GM12873 (cell line): ENCODE results near the gene CFAP77.

Experiments used
- TF ChIP-seq, protein P1 (sequence below): IDR thresholded peaks from 2 replicates; pipeline ENCODE4 v1.5.1; 2012; ENCODE audit warnings: low read depth, mild to moderate bottlenecking, moderate library complexity, low read length, control low read depth; ENCODE audit not compliant: insufficient read depth; ENCODE audit errors: missing control alignments

CFAP77 gene

DNA sequence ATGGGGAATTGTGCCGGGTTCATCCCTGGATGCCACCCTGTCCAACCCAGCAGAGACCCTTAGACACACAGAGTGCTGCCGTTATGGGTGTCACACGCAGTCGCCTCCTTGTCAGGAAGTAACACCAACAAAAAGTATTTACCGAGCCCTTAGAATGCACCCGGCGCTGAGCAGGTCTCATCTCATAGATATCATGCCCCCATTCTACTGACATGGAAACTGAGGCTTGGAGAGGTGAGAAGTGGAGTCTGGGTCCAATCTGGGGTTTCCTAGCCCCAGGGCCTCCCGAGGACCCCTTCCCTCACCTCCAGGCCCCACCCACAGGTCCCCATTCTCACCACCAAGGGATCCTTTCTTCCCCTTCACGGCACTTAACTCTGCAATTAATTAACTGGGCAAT is 135.6 kb downstream of the CFAP77 start:
- TF ChIP-seq, protein P1, sequence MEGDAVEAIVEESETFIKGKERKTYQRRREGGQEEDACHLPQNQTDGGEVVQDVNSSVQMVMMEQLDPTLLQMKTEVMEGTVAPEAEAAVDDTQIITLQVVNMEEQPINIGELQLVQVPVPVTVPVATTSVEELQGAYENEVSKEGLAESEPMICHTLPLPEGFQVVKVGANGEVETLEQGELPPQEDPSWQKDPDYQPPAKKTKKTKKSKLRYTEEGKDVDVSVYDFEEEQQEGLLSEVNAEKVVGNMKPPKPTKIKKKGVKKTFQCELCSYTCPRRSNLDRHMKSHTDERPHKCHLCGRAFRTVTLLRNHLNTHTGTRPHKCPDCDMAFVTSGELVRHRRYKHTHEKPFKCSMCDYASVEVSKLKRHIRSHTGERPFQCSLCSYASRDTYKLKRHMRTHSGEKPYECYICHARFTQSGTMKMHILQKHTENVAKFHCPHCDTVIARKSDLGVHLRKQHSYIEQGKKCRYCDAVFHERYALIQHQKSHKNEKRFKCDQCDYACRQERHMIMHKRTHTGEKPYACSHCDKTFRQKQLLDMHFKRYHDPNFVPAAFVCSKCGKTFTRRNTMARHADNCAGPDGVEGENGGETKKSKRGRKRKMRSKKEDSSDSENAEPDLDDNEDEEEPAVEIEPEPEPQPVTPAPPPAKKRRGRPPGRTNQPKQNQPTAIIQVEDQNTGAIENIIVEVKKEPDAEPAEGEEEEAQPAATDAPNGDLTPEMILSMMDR = no peak

DNA sequence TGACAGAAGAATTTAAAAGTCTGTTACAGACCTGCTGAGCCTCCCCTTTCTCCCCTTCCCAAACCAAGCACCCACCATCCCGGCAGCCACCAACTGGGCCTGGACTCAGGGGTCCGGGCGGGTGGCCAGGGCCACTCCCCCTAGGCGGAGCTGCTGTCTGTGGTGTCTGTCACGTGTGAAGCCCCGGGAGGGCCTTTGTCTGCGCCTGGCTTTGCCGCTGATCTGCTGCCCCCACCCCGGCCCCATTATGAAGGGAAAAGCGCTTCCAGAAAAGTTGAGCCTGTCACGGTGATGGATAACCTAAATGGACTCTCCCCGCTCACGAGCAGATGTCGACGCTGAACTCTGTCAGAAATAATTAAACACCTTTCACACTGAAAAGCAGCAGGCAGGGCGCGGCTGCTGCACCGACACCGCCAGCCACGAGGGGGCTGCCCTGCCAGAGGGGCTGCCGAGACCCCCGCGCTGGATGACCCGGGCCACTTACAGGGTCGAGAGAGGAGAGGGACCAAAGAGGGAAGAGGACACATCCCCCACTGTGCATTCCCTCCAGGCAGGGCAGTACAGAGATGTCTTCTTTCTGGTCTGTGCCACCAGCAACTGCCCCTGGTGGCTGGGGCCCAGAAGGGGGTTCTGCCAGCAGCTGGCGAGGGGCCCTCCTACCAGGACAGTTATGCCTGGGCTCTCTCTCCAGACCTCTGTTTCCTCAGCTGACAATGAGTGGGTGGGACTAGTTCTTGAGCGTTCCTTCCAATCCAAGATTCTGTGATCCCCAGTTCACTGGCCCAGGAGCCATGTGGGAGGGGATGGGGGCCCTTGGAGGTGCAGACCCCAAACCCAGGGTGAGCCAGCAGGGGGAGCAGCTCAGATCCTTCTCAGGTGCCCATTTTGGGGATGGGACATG is 136.4 kb downstream of the CFAP77 start:
- TF ChIP-seq, protein P1 = peak; percentile 43

DNA sequence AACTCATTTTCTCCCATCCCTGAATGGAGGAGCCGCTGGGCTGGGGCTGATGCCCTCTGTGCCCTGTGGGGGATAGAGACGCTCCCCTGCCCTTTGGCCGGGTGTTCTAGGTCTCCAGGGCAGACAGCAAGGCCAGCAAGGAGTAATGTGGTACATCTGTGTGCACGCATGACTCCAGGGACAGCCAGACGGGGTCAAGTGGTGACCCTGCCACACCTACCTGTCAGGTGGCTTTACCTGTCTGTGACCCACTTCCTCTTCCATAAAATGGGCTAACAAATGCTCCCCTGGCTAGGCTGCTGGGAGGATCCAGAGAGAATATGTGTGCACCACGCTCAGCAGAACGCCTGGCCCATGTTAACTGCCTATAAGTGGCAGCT is 137.0 kb downstream of the CFAP77 start:
- TF ChIP-seq, protein P1 = no peak

DNA sequence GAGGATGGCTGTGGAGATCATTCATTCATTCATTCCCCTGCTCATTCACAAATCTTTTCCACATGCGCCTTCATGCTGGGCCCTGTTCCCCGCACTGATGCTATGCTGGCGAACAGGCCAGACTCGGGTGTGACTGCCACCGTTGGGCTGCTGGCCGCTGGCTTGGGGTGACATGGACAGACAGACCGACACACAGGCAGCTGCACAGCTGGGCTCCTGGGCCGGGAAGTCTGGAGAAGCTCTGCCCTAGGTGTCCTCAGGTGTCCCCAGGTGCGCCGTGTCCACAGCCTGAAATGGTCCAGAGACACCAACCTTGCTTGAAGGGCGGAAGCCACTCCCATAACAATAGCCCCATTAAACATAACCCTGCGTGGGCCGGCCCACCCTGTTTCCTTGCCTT is 137.4 kb downstream of the CFAP77 start:
- TF ChIP-seq, protein P1 = no peak

DNA sequence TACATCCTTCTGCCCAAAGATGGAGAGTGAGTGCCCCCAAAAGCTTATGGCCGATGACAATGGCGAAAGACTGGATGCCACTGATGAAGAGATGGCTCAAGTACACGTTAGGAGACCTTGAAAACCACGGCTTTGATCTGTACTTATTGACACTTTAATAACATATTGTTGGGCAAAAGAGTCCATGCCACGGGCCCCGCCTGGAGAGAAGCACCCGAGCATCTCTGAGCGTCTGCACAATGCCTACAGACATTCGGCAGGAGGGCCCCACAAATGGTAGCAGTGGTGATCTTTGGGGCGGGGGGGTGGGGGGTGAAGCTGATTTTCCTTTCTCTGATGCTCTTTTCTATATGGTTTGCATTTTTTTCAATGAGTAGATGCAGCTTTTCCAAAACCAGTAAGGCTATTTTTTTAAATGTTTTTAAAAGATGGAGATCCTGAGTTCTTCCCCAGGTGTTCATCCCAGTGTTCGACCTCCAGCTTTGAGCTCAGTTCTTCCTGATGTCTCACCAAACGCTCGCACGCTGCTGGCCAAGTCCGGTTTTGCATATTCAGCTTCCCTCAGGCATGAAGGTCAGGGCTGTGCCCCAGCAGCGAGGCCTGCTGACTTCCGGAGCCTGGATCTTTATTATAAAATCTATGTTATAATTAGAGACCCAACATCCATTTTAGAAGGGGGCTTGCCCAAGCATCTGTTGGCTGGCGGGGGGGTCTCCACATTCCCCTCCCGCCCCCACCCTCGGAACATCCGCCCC is 138.1 kb downstream of the CFAP77 start:
- TF ChIP-seq, protein P1 = no peak

DNA sequence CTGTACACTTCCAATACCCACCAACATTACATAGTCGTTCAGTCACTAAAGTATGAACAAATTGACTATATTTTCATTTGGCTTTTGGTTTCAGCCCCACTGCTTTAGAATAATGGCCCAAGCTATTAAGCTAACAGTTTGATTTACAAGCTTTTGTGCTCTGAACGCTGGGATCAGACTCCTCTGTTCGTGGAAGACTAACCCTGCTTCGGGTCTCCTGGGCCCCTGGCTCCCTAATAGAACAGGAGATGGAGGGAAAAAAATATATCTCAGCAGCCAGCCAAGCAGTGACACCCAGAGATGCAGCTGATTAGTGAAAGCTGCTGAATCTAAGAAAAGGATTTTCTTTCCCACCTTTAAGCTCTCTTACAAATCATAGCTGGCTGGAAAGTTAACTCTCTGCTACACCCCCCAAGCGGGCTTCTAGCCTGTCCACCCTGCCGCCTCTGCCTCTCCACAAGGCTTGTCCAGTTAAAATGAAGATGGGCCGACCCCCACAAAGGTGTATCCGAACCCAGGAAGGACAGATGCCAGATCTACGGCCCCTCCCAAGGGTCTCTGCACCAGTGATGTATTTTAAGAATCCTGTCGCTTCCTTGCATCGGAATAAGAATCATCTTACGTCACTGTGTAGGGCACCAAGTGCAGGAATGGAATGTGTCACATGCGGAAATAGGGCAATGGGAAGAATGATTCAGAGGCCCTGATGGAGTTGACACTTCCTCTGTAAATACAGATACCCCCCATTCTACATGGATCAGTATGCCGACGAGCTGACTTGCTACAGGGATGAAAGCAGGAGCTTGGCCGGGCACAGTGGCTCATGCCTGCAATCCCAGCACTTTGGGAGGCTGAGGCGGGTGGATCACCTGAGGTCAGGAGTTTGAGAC is 139.0 kb downstream of the CFAP77 start:
- TF ChIP-seq, protein P1 = no peak
